ENCODE measurements around the gene HIVEP3.

Gene HIVEP3

DNA sequence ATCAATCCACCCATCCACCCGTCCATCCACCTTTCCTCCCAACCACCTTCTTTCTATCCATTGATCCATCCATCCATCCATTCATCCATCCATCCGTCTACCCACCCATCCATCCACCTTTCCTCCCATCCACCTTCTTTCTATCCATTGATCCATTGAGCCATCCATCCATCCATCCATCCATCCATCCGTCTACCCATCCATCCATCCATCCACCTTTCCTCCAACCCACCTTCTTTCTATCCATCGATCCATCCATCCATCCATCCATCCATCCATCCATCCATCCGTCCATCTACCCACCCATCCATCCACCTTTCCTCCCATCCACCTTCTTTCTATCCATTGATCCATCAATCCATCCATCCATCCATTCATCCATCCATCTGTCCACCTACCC, 429.2 kb downstream of the HIVEP3 start:
- no peak for DNase-seq

DNA sequence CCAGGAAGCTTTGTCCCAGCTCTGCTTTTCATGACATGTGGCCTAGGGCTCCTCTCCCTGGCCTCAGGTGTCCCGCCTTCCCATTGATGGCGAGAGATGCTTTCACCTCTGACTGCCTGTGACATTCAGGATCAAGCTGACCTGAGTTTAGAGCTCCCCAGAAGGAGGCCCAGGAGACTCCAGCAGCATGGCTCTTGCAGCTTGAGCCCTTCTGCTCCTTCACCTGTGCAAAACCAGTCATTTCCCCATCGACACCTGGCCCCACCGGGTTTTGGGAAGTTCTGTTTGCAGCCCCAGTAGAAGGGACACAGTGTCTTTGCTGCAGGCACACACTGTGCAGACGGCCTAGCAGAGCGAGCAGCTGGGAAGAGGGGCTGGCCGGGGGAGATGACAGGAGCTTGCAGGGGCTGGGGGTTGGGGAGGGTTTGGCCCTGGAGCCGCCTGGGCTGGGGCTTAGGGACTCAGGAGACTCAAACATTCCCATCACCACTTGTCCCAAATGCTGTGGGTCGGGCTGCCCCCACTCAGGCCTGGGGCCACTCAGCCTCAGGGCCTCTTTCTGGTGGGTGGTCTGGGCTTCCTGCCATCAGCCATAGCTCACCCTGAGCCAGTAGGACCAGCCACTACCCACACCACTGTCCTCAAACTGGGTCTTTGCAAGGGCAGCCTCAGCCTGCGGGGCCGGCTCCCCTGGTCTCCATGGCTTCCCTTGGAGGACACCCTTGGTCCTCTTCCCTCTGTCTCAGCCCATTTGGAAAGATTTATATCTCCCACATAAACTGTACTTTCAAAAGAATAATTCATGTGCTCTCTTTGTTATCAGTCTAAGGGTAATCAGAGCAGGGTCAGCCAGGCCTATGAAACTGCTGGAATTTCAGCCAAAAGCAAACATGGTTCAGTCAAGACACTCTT, 430.4 kb downstream of the HIVEP3 start:
- DNase-seq: no peak

DNA sequence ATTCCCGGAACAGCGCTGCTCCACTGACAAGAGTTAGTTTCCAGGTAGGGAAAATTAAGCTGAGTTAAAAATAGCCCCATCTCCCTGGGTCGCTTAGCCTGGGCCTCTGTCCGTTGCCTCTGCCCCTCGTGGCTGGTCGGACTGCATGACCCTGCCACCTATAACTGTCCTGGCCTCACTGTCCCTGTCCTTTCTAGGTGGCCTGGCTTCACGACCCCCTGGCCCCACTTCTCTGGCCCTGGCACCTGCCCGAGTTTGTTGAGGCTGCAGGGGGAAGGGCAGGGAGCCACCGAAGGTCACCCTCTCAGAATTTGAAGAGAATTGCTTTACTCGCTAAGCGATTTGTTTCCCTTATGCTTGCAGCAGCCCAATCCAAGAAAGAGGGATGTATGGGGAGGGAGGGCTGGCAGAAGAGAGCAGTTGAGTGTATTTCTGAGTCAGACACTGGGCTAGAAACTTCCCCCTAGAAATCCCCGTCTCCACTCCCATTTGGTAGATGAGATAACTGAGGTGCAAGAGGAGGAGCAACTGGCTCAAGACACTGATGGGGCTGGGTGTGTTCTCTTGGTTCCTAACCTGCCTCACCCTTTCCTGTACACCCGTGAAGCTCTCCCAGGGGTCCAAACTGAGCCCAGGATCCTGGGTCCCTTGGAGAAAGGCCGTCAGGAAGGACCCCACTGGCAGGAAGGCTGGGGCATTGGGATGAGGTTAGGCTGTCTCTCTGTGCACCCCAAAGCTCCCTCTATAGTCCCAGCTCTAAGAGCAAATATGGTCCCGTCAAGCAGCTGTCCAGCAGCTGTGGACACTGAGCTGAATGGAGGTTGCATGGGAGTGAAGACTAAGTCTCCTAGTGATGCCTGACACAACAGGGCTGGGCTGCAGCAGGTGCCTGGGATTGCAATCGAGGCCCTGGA, 431.3 kb downstream of the HIVEP3 start:
- no peak for DNase-seq

DNA sequence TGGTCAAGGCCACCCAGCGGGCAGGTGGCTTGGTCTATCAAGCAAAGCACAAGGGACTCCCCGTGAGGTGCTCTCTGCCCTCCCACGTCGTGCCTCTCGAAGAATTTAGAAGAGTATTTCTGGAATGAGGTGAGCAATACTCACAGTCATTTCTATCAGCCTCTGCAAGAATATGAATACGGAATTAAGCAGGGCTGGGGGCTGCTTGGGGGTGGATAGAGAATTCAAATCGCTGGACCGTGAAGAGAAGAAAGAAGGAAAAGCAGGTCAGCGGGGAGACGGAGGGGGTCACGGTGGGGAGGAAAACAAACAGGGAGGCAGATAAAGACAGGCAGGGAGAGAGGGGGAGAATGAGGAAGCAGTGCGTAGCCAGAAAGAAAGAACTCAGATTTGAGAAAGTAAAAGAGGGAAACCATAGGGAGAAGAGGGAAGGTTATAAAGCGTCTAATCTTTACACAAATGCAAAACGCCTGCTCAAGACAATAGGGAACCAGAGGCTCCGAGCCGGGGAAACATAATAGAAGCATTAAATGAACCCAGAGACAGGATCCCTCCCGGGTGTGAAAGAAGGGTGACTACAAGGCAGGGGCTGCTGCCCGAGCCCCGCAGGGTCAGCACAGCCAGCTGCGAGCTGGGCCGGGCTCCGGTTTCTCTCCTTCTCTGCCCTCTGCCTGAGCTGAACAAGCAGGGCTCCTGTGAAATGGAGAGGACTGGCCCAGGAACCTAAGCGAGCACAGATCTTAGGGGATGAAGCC, 432.2 kb downstream of the HIVEP3 start:
- DNase-seq: no peak

DNA sequence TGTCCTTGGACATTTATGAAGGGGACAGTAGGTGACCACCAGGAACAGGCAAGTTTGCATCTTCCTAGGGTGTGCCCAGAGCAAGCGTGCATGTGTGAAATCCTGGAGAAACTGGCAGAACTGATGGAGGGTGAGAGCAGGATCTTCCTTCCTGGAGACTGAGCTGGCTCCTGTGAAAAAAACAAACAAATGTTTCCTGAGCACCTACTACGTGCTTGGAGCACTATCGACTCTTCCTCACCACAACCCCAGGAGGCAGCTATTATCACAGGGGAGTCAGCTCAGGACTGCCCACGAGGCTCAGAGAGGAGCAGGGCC, 432.7 kb downstream of the HIVEP3 start:
- DNase-seq: no peak

DNA sequence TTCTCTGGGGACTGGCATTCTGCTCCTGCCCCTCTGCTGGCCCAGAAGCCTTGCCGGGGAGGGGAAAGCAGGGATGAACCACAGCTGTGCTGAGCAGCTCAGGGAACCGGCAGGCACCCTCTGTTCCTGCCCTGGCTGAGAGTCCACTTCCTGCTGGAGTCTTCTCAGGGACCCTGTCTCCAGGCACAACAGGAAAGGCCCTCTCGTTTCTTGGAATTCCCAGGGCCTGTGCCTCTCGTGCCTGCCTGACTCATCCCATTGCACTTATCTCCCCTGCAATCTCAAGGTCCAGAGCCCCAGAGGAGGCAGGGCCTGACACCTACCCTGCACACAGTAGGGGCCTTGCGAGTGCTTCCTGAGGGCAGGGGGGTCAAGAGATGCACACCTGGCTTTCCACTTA, 433.1 kb downstream of the HIVEP3 start:
- no peak for DNase-seq

DNA sequence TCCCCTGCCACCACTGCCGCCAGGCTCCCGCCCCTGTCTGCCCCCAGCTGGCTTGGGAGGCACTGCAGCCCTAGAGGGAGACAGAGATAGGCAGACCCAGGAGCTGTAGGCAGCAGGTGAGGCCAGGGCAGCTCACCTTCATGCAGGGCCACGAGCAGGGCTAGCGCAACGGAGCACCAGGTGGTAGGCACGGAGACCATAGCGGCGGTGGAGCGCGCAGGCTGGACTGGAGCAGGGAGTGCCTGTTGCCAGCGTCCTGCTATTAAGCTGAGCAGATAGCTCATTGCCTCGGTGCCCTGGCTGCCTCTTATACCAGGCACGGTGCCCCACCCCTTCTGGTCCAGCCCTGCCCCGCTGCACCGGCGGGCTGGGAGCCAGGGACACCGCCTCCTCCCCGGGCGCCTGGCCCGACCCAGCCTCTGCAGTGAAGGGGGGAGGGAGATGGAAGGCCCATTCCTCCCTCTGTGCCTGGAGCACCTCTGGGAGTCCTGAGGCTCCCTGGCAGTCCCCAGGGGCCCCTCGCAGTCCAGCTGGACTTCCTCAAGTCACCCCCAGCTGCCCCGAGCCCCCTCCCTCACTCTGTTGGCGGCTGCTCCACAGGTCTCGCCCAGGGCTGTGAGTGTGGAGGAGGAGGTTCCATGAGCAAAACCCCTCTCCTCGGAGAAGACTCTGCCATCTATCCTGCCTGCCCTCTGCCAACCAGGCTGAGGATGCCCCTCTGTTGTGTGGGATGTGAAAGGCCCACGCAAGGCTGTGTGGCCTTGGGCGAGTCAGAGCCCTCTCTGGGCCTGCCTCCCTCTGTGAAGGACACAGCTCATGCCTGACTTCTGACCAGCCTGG, 434.1 kb downstream of the HIVEP3 start, which contains the start of gene EDN2:
Gene EDN2, minus strand, starts transcription at position 282 of the 840 bp plus-strand sequence. Its CDS starts 82 bp downstream, at position 200.
- no peak for DNase-seq

DNA sequence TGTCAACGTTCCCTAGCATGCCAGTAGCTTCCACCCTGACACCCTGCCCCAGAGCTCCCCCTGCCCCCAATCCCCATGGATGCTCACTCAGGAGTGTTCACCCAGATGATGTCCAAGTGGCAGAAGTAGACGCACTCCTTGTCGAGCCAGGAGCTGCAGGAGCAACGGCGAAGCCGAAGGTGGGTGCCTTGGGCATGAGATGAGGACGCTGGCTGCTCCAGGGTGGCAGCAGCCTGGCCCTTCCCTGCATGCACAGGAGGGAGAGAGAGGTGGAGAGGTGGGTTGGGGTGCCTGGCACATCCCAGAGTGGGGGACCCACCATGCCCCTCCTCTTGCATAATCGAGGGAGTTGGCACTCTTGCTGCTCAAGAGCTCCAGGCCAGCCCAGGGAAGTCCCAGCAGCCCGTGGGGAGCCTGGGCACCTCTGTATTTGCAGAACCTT, 434.7 kb downstream of the HIVEP3 start:
- no peak for DNase-seq

DNA sequence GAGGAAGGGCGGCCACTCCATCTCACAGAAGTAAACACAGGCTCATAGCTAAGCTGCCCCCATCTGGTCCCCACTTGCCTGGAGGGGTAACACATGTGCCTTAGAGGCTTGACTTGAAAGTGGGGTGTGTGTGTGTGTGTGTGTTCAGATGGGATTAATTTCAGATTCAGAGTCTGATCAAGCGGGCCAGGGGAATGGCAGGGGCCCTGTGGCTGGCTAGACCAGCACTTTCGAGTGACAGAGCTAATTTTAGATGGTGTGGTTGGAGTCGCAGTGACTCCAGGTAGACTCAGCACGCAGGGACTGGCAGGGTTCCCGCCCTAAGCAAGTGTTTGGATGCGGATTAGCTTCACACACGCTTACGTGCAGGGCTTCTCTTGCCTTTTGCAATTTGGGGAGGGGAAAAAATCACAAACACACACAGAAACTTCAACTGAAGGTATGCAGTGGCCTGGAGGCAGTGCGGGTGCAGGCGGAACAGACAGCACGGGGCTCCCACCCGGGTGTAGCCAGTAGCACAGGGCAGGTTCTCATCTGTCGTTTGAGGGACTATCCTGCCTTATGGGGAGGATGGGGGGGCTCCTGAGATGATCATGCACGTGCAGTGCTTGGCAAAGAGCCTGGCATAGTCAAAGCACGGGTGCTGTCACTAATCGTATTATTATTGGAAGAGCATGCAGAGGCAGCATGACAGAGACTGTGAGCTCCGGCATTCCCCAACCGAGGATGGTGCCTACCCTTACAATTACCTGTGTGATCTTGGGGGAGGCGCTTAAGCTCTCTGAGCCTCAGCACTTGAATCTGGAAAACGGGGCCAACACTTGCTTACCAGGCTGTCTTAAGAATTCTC, 435.5 kb downstream of the HIVEP3 start:
- no peak for DNase-seq

DNA sequence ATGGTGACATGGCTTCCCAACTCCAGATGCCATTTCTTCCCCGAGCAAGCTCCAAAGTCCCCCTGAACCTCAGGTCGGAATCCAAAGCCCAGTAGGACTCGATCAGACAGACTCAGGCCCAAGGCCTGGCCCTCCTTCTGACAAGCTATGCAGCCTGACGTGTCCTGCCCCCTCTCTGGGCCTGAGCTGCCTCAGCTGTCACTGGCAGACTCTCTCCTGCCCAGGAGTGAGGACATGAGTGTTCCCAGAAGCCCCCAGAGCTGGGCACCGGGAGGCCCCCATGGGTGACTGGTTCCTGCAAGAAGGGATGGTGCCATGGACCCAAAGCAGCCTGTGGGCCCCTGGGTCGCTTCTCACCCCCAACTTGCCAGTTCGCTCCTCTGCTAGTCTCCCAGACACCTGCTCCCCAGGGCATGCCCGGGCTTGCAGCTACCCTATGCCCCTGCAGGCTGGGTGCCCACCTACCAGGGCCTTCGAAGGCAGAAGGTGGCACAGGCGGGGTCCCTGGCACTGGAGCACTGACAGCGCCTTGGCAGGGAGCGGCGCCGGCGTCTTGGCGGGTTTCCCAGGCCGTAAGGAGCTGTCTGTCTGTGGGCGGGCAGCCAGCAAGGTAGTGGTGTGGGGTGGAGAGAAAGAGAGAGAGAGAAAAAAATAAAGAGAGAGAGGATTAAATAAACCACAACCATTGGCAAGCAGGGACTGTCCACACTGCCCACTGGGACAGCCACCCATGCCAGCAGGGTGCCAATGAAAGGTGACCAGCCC, 436.5 kb downstream of the HIVEP3 start:
- DNase-seq: no peak

DNA sequence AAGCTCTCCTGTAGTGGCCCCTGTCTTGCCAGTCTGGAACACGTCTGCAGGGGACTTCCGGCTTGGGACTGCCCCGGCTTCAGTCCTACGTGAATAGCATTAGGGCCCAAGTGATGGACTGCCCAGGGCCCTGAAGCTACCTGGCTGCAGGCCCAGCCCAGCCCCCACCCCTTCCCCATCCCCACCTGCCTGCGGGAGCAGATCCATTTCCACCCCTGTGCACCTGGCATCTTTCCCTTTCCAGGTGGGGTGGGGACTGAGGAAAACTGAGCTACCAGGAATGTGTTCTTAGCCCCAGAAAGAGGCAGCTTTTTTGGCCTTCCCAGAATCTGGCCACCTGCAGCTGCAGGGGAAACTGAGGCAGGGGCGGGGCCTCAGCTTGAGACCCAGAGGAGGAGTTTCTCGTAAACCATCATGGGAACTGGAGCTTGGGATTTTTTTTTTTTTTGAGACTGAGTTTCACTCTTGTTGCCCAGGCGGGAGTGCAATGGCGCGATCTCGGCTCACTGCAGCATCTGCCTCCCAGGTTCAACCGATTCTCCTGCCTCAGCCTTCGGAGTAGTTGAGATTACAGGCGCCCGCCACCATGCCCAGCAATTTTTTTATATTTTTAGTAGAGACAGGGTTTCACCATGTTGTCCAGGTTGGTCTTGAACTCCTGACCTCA, 437.5 kb downstream of the HIVEP3 start:
- no peak for DNase-seq

DNA sequence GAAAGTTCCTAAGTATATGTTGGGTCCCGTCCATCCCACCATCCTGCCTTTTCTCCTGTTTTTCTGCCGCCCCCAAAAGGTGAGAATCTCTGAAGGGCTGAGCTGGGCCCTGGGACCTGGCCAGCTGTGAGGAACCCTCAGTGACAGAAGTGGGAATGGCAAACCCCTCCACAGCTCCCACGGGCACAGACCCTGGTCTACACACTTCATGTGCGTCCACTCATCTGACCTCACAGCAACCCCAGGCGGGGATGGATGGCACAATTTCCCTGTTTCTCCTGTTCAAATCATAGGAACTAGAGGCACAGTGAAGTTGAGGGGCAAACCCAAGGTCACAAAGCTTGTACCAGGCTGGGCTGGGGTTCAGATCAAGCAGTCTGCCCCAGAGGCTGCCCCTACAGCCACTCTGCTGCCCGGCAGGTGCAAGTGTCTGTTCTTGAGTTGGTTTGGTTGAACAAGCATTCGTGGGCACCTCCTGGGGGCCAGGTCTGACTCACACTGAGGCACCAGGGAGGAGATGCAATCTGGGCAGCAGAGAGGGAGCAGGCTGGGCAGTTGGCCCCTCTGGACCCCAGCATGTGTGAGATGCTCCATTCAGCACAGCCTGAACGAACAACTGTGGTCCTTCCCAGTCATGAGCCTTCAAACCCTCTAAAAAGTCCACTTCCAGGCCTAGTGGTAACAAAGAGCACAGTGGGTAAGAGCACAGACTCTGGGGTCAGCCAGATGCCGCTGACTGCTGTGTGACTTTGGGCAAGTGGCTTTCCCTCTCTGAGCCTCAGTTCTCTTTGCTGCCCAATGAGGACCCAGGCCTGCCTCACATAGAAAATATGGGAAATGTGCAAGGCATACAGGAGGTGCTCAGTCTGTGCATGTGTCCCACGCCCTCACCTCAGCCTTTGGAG, 438.3 kb downstream of the HIVEP3 start:
- DNase-seq: no peak

DNA sequence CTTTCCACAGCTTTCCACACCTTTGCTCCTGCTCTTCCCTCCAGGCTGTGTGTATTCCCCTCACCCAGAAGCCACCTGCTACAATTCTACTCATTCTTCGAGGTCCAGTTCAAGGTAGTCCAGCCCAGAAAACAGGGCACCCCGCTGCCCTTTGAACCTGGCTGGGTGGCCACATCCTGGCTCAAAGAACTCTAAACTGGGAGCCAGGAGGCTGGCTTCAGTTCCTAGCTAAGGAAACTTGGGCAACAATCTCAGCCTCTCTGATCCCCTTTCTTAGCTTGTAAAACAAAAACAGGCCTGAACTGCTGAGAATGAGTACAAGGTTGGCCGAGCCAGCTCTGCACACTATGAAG, 438.9 kb downstream of the HIVEP3 start:
- DNase-seq: no peak

DNA sequence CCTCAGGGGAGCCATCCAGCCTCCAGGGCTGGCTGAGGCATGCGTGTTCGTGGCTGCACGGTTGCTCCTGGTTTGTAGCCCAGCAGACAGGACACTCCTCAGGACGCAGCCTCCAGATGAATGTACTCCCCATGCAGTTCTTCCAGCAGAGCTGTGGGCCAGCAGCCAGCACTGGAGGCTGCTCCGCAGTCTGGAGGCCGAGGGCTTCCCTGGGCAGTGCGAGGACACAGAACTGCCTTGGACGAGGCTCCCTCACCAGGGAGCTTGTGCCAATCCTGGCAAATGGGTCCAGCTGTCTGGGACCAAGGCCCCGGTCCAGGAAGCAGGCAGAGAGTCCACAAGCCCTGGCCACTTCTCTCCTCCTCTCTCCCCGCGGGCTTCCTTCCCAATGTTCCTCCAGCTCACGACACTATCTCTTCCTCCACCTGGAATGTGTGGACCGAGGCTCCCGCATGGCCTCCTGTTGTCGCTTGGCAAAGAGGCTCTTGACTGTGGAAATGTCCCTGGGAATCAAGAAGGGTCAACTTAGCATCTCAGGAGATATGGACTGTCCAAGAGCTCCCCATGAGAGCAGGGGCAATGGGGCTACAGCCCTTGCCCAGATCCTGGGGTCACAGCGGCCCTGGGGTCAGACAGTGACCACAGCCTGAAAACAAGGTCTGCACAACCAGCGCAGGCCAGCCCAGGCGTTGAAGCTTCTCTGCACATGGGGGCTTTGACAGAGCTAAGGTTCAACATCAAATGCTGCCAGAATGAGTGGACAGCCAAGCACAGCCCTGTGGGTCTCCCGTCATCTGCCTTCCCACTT, 439.5 kb downstream of the HIVEP3 start:
- no peak for DNase-seq

DNA sequence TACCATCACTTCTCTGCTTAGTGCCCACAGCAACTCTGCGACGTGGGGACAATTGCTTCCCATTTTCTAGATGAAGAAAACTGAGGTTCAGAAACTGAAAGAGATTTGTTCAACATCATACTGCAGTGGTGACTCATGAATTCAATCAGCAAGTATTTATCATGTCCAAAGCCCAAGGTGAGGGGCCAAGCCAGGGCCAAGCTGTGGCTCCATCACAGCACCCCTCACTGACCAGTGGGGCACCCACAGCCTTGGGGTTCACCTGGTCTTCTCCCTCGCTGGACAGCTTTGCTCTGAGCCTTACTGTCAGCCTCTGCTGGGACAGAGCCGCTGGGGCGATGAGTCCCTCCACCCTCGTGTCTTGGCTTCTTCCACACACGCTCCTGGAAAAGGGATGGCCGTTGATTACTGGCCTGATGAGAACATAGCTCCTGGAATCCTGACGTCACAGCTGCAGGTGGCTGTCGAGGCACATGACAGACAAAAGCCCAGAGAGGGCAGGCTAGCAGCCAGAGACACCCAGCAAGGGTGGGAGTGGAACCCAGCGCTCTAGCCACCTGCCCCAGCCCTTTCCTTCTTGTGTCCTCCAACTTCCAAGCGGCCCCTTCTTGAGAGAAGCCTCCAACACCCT, 440.5 kb downstream of the HIVEP3 start:
- DNase-seq: no peak

DNA sequence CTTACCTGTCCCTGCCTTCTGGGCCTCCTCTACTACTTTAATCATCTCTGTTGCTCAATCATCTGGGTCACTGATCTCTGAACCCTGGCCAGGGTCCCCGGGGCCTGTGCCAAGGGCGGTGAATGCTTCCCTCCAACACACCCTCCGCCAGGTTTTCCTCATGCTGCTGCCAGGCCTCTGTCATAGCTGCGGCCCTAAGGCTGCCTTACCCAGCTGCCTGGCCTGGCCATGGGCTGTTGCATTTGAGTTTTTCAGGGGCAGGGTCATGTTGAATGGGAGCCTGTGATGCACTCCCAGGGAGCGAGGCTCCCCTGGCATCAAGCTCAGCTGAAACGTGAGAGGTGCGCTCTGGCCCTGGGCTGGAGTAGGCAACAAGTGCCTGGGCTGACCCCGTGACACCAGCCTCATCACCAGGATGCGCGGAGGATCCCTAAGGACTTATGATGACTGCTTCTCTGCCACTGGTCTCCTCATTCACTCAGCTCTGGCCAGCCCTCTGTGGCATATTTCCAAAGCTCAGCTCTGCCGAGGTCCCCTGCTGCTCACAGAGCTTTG, 441.8 kb downstream of the HIVEP3 start:
- DNase-seq: no peak
